Measurements from ENCODE around the gene AQP1. TPM values are rescaled to one million over a fixed set of nuclear protein-coding genes. Genes with fewer than 3 reads are reported as not detected.

AQP1 gene
- total RNA-seq, 1 donor from 2014 or later: 253 TPM

- H3K27me3 ChIP-seq (ENCODE audit: low read depth): no peaks in the 10 kb centered on the region
- no peaks in the 10 kb centered on the region for H3K36me3 ChIP-seq
- intact Hi-C loops (cut with micrococcal nuclease): loop anchor here (10.0 kb wide), 1 partner anchor 122 kb away; no protein-coding TSS in a partner anchor
- no peak for TF ChIP-seq CTCF (IDR thresholded peaks at IDR 0.05; ENCODE audit: borderline replicate concordance)
- peak overlapping the region; percentile 19 for H3K27ac ChIP-seq (replicated peaks)
- no peaks in the 10 kb centered on the region for H3K9me3 ChIP-seq (replicated peaks)
- DNase-seq: no peak
- no peak overlapping the region for H3K4me3 ChIP-seq
- H3K4me1 ChIP-seq: peaks cover 53% of the 10 kb centered on the region
Measured at GRCh38 chr7:30936650-30937245, 25.1 kb downstream of the AQP1 start.

GRCh38 chr7:30937416-30937815 is 25.8 kb downstream of the AQP1 start:
- intact Hi-C loops (cut with micrococcal nuclease): loop anchor here (10.0 kb wide), 1 partner anchor 123 kb away; no protein-coding TSS in a partner anchor
- Histone ChIP-seq H3K27ac (replicated peaks) (peak overlapping the region; percentile 19), H3K4me3 (no peak overlapping the region), H3K4me1 (peaks cover 47% of the 10 kb centered on the region), H3K9me3 (replicated peaks) (no peaks in the 10 kb centered on the region), H3K36me3 (no peaks in the 10 kb centered on the region), H3K27me3 (ENCODE audit: low read depth) (no peaks in the 10 kb centered on the region)
- TF ChIP-seq CTCF (IDR thresholded peaks at IDR 0.05; ENCODE audit: borderline replicate concordance): no peak
- no peak for DNase-seq

GRCh38 chr7:30938435-30939316 is 27.0 kb downstream of the AQP1 start:
- intact Hi-C loops (cut with micrococcal nuclease): loop anchor here (10.0 kb wide), 1 partner anchor 124 kb away; no protein-coding TSS in a partner anchor
- no peak overlapping the region for H3K27ac ChIP-seq (replicated peaks)
- H3K36me3 ChIP-seq: no peaks in the 10 kb centered on the region
- H3K4me3 ChIP-seq: peak overlapping the region; percentile 44
- peak; percentile 99 for TF ChIP-seq CTCF (IDR thresholded peaks at IDR 0.05; ENCODE audit: borderline replicate concordance)
- DNase-seq: peak; percentile 82
- no peaks in the 10 kb centered on the region for H3K27me3 ChIP-seq (ENCODE audit: low read depth)
- H3K4me1 ChIP-seq: peaks cover 34% of the 10 kb centered on the region
- H3K9me3 ChIP-seq (replicated peaks): no peaks in the 10 kb centered on the region

- Histone ChIP-seq H3K27me3 (ENCODE audit: low read depth) (no peaks in the 10 kb centered on the region), H3K9me3 (replicated peaks) (peaks cover 8% of the 10 kb centered on the region), H3K4me1 (peaks cover 14% of the 10 kb centered on the region), H3K4me3 (no peak overlapping the region), H3K36me3 (no peaks in the 10 kb centered on the region), H3K27ac (replicated peaks) (no peak overlapping the region)
- intact Hi-C loops (cut with micrococcal nuclease): no loop called here
- DNase-seq: no peak
- no peak for TF ChIP-seq CTCF (IDR thresholded peaks at IDR 0.05; ENCODE audit: borderline replicate concordance)
Measured at GRCh38 chr7:30941582-30942323, 30.1 kb downstream of the AQP1 start.

- Histone ChIP-seq H3K4me3 (no peak overlapping the region), H3K9me3 (replicated peaks) (peaks cover 3% of the 10 kb centered on the region), H3K36me3 (no peaks in the 10 kb centered on the region), H3K27me3 (ENCODE audit: low read depth) (no peaks in the 10 kb centered on the region), H3K27ac (replicated peaks) (no peak overlapping the region), H3K4me1 (no peaks in the 10 kb centered on the region)
- no peak for TF ChIP-seq CTCF (IDR thresholded peaks at IDR 0.05; ENCODE audit: borderline replicate concordance)
- DNase-seq: no peak
- intact Hi-C loops (cut with micrococcal nuclease): no loop called here
Measured at GRCh38 chr7:30950197-30950596, 38.5 kb downstream of the AQP1 start.

All from left ventricle myocardium inferior (tissue), 1 donor.